ENCODE results near the gene SERPINI1.

- TF ChIP-seq ZNF565 (CRISPR knock-in tag; conservative IDR thresholded peaks at IDR 0.05; ENCODE audit: low read depth) = no peak
- TF ChIP-seq ZNF8 (CRISPR knock-in tag; IDR thresholded peaks at IDR 0.05) = no peak
- TF ChIP-seq ESRRG (CRISPR knock-in tag; IDR thresholded peaks at IDR 0.05) = no peak
- no peak for TF ChIP-seq CSRNP3 (CRISPR knock-in tag; IDR thresholded peaks at IDR 0.05)
These were observed 6.7 kb upstream of the SERPINI1 start for GRCh38 chr3:167728632-167729323.

Data from SK-N-SH treated with all-trans-retinoic acid at 6 μM for 48 hours (cell line).